ENCODE results near the gene PPP1R10.
A peak's percentile ranks its signal among the peaks of the same experiment; 100 is the strongest.

PPP1R10 gene

DNA sequence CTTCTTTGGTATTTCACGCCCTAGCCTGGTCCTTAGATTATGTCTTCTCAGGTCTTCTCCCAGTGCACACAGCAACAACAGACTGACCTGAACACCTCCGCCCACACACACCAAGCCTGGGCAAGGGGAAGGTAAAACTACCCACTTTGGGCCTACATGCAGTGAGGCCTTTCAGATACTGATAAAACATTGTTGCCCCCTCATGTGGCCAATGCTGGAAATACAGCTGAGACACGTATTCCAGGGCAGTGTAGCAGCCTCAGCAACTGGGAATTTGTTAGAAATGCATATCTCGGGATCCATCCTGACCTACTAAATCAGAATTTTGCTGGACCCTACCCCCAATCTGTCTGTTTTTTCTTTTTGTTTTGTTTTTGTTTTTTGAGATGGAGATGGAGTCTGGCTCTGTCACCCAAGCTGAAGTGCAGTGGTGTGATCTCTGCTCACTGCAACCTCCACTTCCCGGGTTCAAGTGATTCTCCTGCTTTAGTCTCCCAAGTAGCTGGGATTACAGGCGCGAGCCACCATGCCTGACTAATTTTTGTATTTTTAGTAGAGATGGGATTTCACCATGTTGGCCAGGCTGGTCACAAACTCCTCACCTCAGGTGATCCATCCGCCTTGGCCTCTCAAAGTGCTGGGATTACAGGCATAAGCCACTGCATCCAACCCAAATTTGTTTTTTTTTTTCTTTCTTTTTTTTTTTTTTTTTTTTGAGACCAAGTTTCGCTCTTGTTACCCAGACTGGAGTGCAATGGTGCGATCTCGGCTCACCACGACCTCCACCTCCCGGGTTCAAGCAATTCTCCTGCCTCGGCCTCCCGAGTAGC is 19.5 kb downstream of the PPP1R10 start:
- DNase-seq, result peak; percentile 48

DNA sequence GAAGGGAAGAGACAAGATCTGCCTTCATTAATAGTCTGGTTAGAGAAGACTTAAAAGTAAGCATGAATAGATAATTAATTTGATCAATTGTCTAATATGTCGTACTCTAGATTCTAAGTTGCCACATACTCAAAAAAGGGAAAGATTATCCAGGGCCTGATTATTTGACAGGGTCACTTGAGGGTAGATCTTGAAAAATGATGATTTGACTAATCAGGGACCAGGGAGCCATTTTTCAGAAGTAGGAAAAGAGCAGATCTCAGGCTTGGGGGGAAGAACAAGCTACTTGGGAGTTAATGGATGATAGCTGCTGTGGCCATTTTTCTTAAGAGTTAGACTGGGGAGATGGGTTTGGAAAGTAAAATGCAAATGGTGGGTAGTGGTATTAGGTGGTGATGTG is 24.8 kb downstream of the PPP1R10 start:
- DNase-seq, result no peak

DNA sequence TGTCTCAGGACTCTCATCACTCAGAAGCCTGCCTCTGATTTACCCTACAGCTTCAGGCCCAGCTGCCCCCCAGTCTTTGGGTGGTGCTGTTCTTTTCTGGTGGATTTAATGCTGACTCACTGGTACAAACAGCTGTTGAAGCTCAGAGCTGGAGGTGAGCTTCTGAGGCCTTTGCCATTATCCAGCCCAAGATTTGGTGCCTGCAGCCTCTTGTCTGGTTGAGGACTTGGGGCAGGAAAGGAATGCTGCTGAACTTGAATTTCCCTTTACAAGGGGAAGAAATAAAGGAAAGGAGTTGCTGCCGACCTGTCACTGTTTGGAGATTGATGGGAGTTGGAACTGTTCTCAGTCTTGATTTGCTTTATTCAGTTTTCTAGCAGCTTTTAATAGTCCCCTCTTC is 26.0 kb downstream of the PPP1R10 start:
- no peak for DNase-seq

DNA sequence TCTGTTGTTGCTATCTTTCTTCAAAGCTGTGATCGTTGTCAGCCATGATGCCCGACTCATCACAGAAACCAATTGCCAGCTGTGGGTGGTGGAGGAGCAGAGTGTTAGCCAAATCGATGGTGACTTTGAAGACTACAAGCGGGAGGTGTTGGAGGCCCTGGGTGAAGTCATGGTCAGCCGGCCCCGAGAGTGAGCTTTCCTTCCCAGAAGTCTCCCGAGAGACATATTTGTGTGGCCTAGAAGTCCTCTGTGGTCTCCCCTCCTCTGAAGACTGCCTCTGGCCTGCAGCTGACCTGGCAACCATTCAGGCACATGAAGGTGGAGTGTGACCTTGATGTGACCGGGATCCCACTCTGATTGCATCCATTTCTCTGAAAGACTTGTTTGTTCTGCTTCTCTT is 26.5 kb downstream of the PPP1R10 start:
- DNase-seq, result no peak

DNA sequence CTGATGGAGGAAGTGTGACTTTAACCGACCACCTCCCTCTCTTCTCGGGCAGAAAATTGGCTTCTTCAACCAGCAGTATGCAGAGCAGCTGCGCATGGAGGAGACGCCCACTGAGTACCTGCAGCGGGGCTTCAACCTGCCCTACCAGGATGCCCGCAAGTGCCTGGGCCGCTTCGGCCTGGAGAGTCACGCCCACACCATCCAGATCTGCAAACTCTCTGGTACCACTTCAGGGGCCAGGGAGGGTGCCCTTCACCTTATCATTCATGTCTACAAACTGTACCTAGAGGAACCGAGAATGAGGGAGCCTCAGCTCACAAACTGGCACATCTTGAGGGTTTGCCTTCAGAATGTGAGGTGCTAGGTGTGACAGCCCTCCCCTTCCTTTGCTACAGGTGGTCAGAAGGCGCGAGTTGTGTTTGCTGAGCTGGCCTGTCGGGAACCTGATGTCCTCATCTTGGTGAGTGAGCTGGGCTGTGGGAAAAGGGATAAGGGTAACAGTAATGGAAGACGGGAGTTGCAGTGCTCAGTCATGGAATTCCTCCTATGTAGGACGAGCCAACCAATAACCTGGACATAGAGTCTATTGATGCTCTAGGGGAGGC is 27.2 kb downstream of the PPP1R10 start:
- DNase-seq, result no peak

DNA sequence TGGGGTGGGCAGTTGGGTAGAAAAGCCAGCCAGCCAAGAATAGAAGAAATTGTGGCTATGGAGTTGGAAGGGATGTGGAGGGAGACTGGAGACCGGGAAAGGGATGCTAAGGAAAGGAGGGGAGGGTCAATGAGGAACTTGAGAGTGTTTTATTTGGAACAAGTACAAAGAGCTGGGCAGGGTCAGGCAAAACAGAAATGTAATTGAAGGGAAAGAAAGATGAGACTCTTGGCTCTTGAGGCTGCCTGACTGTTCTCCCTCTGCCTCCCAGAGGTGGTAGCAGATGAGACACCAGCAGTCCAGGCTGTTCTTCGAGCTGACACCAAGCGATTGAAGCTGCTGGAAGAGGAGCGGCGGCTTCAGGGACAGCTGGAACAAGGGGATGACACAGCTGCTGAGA is 33.1 kb downstream of the PPP1R10 start:
- no peak for DNase-seq

DNA sequence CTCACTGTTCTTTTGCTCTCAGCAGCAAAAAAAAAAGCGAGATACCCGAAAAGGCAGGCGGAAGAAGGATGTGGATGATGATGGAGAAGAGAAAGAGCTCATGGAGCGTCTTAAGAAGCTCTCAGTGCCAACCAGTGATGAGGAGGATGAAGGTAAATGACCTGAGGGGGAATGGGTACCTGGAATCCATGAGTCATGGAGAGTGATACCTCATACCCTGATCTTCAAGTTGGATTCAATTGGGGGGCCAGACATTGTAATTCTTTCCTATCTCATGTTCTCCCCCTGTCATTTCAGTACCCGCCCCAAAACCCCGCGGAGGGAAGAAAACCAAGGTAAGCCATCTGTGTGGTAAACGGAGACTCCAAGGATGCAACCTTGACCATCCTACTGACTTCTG is 39.0 kb downstream of the PPP1R10 start:
- DNase-seq, result no peak

DNA sequence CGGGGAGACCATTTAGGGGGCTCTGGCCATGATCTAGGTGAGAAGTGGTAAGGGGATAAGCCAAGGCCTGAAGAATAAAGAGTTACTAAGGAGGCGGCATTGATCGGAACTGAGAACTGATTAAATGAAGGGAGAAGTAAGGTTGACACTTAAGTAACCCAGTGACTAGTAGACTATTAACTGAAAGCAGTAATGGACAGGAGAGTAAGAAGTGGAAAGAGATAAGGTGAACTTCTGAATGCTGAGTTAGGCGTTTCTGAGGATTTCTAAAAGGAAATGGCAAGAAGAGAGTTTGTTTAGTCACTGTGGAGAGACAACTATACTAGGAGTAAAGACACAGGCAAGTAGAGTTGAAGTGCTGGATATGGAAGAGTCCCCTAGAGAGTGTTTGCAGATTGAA is 43.9 kb downstream of the PPP1R10 start:
- no peak for DNase-seq

DNA sequence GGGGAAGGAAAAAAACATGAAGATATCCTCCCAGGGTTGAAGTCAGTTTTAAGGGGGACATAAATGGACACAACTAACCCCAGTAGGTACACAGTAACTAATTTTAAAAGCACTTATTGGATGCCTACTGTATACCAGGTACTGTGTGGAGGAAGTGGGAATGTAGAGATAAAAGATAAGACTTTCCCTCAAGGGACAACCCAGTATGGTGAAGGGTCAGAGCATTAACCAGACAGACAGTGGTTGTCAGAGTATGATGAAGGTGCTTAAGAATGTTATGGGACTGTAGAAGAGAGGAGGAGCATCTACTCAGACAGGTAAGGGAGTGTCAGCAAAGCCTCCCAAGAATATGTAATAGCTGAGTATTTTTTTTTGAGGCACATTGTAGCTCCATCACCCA is 44.9 kb downstream of the PPP1R10 start:
- no peak for DNase-seq

DNA sequence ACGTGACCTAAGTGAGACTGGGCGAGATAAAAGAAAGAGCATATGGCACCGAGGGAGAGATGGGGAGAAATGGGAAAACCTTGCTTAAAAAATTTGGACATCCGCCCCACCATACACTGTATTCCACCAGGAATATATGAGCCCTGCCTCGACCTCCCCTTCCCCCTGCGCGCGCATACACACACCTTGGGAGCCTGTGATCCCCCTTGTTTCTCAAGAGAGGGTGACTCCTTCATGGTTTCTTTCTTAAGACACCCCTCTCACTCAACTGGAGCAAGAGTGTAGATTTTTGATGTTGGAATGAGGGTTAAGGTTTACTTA is 45.3 kb downstream of the PPP1R10 start:
- DNase-seq, result no peak

DNA sequence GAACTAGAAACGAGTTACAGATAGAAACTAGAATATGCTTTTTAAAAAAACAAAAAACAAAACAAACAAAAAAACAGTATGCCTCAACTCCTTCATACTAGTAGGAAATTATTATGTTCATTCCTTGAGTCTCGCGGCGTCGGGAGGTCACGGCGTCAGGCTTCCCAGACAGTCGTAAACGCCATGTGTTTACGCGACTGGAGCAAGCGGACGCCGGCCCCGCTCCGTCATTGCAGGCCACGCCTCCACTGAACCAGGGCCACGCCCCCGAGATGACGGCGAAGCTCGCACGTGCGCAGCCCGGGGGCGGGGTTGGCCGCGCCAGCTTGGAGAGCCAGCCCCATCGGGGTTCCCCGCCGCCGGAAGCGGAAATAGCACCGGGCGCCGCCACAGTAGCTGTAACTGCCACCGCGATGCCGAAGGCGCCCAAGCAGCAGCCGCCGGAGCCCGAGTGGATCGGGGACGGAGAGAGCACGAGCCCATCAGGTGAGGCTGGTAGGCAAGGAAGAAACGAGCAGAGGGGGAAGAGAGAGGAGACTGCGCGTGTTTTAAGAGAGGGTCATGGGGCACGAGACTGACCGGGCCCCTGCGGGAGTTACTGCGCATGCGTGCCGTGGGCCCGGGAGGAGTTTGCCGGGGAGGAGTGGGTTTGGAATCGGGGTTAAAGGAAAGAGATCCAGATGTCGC is 45.8 kb downstream of the PPP1R10 start, which contains the start of gene ABCF1:
Gene ABCF1, plus strand, starts transcription at position 368 of the 687 bp plus-strand sequence. Its CDS starts 46 bp downstream, at position 414.
- peak; percentile 87 for DNase-seq

DNA sequence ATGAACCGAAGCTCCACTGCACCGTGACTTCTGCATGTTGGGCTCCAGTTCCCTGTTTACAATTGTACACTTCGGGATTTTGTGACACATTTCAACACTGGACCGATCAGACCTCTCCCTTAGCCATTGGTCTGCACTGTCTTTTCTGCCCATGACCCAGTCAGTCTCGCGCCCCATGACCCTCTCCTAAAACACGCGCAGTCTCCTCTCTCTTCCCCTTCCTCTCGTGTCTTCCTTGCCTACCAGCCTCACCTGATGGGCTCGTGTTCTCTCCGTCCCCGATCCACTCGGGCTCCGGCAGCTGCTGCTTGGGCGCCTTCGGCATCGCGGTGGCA is 46.3 kb downstream of the PPP1R10 start:
- DNase-seq, result no peak

DNA sequence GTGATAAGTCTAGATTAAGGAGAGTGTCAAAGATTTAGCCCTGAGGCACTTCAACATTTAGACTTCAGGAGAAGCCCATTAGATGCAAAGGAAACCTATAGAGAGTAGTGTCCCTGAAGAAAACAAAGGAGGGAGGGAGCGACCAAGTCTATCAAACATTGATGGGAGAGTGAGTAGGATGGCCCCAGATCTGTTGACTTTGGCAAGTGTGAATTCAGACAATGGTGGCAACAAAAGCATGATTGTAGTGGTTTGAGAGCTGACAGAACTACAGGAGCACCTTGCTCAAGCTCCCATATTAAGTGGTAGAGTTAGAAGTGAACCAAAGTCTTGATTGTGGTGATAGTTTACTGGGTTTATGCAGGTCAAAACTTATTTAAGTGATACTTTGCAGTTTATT is 46.8 kb downstream of the PPP1R10 start:
- DNase-seq, result no peak

DNA sequence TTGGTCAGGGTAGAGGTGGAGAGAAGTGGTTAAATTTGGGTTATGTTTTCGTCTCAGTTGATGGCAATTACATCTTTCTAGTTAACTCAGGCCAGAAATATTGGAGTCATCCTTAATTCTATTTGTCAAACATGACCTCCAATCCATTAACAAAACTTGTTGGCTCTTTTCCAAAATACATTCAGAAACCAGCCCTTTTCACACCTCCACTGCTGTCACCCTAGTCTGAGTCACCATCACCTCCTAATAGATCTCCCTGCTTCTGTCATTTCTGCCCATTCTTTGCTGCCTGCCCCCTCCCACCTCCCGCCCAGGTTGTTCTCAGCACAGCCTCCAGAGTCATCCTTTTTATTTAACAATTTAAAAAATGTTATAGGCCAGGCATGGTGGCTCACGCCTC is 48.8 kb downstream of the PPP1R10 start:
- DNase-seq, result no peak

DNA sequence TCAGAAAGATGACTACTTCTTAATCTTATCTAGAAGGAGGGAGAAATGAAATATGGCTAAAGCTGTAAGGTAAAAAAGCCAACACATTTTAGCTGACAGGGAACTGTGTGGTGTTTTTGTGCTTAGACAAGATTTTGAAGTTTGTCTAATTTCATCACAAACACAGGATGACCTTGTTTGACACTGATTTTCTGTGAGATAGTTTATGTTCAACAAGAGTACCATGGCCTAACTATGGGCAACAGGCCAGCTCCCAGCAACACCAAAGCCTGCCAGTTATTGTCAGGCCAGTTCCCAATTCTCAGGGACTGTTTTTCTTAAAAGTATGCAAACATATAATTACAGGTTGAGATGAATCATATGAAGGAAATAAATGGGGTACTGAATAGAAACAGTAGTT is 51.3 kb downstream of the PPP1R10 start:
- no peak for DNase-seq

DNA sequence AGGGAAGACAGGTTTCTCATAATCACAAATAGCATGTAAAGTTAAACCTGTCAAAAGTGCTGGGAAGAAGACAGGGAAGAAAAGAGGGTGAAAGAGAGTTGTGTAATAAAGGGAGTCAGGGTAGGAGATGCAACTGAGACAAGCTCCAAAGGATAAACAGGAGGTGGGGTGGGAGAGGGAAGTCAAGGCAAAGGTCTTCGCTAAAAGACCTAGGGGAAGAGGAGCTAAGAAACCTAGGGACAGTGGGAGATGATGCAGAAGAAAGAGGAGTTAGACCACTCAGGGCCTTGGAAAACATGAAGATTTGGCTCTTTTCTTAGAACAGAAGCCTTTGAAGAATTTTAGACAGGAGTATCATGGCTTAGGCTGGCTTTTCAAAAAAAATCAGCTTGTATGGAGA is 52.9 kb downstream of the PPP1R10 start:
- DNase-seq, result no peak

DNA sequence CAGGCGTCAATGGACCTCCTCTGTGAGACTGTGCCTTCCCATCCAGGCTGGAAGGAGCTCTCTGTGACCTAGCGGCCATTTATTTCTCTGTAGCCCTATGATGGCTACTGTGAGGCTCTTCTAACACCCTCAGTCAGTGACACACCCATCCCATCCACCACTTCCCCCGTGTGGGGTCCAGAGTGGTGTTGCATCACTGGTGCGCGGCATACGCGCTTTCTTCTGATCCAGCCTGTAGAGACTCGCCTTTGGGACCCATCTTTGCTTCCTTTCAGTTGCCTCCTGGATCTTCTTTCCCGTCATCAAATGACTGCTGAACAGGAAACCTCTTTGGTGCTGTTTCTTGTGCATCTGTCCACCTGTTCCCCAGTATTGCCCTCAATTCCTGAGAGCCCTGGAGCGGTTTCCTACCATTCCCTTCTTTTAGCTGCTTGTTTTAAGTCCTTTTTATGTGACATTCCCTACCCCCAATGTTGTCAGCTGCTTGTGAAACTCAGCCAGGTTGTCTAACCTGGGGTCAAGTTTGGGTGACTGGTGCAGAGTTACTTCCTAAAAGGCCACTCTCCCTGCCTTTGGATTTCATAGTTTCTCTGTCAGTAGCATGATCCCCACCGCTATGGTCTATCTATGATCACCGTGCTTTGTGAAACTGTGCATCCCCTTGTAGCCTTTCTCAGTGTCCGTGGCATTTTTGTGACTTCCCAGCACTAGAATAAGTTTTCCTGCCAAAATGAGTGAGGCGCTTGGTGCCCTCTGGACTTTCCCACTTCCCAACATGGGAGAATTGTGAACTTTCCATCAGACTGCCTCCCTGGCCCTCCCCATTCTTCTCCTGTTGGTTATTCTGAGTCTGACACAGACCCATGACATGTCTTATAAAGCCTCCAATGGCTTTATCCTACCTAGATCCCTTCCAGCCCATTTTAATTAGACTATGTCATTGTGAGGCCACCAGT is 54.3 kb downstream of the PPP1R10 start:
- no peak for DNase-seq

DNA sequence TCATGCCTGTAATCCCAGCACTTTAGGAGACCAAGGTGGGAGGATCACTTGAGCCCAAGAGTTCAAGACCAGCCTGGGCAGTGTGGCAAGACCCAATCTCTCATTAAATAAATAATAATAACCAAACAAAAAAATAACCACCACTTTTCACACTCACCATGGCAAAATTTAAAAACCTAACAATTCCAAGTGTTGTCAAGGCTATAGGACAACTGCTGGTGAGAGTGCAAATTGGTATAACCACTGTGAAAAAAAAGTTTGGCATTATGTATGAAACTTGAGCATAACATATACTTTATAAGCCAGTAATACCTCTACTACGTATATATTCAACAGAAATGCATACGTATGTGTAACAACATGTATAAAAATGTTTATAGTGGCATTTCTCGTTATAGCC is 56.1 kb downstream of the PPP1R10 start:
- no peak for DNase-seq

DNA sequence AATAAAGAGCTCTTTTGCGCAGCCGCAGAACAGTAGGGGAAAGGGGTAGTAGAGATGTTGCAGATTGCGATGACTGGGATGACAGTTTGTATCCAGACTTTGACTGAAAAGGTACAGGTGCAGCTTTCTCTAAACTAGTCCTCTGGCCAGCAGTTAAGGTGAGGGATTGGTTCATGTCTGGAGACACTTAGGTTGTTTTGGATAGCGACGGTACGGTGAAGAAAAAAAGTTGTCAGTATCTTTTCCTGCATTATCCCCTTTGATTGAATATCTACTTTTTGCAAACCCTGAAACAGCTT is 59.4 kb downstream of the PPP1R10 start:
- no peak for DNase-seq

DNA sequence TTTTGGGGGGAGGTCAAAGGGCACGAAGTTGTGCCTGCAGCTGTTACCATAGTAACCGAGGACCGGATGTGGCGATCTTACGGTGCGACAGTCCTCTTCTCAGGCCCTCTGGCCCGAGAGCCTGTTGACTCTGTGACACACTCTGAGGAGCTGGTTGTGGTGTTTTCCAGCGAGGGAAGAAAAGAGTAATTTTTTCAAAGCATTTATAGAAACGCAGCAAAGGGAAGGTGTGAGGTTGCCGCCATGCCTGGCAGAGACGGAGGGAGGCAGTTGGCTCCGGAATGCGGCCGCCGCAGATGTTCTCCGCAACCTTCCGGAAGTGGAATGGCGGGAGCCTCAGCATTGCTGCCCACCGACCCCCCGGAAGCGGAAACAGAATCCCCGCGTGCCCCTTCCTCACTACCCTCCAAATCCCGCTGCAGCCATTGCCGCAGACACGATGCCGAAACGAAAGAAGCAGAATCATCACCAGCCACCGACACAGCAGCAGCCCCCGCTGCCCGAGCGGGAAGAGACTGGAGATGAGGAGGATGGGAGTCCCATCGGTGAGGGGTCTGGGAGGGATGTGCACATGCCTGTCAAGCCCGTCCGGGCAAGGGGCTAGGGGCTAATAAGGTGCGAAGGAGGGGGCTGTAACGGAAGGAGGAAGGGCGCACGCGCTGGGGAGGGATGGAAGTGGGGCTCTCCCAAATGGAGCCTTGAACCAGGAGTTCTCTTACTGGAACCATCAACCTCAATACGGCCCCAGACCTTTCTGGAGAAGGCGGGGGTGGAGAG is 59.9 kb downstream of the PPP1R10 start, which contains the start of gene PRR3:
Gene PRR3, plus strand, starts transcription at position 390 of the 777 bp plus-strand sequence. Its CDS starts 50 bp downstream, at position 440.
- DNase-seq, result peak; percentile 58

DNA sequence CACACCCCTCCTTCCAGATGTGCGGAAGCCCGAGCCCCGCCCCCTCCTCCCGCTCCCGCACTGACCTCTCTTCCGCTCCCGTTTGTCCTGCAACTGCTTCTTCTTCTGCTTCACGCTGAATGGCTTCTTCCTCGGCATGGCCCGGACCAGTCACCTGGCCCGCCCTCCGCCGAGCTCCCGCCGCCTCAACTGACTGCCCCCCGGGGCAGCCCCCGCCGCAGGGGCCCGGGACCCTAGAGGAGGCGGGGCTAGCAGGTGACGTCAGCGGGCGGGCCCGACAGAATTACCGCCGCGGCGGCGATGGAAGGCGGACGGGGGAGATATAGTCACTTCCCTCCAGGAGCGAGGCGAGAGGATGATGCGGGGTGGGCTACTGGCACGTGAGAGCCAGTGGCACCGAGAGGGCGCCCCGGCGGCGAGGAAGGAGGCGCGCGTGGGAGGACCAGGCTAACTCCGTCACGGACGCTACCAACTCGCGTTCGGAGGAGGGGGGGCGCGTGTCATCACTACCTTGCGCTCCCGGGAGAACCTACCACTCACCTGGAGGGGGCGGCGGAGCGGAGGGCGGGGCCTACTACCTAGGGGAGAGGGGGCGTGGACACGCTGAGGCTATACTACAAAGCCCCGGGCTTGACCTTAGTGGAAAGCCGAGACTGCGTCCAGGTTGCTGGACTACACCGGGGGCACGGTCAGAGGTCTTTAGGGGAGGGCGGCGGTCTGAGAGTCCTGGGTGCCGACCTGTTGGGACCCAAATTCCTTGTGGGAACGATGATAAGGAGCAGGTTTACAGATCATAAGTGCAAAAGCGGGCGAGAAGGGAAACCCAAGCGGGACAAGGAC is 60.8 kb downstream of the PPP1R10 start, which contains the start of gene GNL1:
Gene GNL1, minus strand, starts transcription at position 424 of the 840 bp plus-strand sequence. Its CDS starts 286 bp downstream, at position 138.
- DNase-seq, result peak; percentile 73

DNA sequence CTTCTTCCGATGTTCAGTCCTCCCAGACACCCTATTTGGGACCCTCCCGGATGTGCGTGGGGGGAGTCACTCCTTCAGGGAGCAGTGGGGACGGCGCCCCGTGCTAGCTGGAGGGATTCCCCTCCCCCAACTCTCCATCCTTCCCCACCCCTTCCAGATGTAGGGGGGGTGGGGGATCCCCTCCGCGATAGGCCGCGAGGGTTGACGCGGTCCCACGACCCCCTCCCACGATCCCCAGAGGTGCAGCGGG is 61.3 kb downstream of the PPP1R10 start:
- no peak for DNase-seq
